ENCODE data around the gene EEF2K. TPM values are rescaled to one million over a fixed set of nuclear protein-coding genes. Genes with fewer than 3 reads are reported as not detected.

The EEF2K gene
- total and polyA plus RNA-seq, 12 donors = 4.9 to 28.3 (median 16.6) TPM

DNA sequence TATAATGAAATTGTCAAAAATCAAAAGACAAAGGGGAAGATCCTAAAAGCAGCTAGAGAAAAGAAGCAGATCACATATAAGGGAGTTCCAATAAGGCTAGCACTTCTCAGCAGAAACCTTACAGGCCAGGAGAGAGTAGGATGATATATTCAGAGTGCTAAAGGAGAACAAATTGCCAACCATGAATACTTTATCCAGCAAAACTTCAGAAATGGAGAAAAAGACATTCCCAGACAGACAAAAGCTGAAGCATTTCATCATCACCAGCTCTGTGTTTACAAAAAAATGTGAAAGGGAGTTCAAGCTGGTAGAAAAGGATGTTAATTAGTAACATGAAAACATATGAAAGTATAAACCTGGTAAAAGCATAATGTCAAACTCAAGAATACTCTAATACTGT, 131.0 kb downstream of the EEF2K start:
- no peak overlapping the region for H3K27ac ChIP-seq
- TF ChIP-seq, protein P1, sequence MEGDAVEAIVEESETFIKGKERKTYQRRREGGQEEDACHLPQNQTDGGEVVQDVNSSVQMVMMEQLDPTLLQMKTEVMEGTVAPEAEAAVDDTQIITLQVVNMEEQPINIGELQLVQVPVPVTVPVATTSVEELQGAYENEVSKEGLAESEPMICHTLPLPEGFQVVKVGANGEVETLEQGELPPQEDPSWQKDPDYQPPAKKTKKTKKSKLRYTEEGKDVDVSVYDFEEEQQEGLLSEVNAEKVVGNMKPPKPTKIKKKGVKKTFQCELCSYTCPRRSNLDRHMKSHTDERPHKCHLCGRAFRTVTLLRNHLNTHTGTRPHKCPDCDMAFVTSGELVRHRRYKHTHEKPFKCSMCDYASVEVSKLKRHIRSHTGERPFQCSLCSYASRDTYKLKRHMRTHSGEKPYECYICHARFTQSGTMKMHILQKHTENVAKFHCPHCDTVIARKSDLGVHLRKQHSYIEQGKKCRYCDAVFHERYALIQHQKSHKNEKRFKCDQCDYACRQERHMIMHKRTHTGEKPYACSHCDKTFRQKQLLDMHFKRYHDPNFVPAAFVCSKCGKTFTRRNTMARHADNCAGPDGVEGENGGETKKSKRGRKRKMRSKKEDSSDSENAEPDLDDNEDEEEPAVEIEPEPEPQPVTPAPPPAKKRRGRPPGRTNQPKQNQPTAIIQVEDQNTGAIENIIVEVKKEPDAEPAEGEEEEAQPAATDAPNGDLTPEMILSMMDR (IDR thresholded peaks at IDR 0.05) = no peak
- TF ChIP-seq POLR2A (IDR thresholded peaks at IDR 0.05) = no peak
- peaks cover 0 to 6% (median 5%) of the 10 kb centered on the region in 3 donors for H3K9me3 ChIP-seq (replicated peaks in 1 of 3)
- no peak for DNase-seq
- no peaks in the 10 kb centered on the region for H3K4me1 ChIP-seq (replicated peaks in 1 of 2)
- H3K4me3 ChIP-seq = no peak overlapping the region
- peaks cover 0 to 26% of the 10 kb centered on the region in 2 donors for H3K36me3 ChIP-seq (replicated peaks in 1 of 2)
- intact Hi-C loops (cut with DNase I) = no loop called here
- H3K27me3 ChIP-seq = no peaks in the 10 kb centered on the region

DNA sequence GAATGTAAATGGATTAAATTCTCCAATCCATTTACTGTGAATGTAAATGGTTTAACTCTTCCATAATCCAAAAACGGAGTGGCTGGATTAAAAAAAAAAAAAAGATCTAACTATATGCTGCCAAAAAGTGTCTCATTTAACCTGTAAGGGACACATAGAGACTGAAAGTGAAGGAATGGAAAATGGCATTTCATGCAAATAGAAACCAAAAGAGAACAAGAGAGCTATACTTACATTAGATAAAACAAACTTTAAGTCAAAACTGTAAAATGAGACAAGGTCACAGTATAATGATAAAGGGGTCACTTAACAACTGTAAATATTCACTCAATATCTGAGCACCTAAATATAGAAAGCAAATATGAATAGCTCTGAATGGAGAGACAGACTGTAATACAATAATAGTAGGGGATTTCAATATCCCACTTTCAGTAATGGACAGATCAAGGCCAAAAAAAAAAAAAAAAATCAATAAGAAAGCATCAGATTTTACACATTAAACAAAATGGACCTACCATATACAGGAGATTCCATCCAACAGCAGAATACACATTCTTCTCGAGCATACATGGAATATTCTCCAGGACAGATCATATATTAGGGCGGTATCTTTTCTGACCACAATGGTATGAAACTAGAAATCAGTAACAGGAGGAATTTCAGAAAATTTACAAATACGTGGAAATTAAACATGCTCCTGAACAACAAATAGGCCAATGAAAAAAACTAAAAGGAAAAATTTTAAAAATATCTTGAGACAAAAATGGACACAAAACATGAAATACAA, 132.0 kb downstream of the EEF2K start:
- H3K27ac ChIP-seq = no peak overlapping the region
- no peak overlapping the region for H3K4me3 ChIP-seq
- H3K4me1 ChIP-seq (replicated peaks in 1 of 2) = no peaks in the 10 kb centered on the region
- peaks cover 0 to 18% of the 10 kb centered on the region in 2 donors for H3K36me3 ChIP-seq (replicated peaks in 1 of 2)
- peaks cover 0 to 6% (median 5%) of the 10 kb centered on the region in 3 donors for H3K9me3 ChIP-seq (replicated peaks in 1 of 3)
- WGBS, 4 donors = 95 to 97% (median 96%) methylated on average over 4 of the region's 4 CpGs
- TF ChIP-seq, protein P1 (IDR thresholded peaks at IDR 0.05) = no peak
- TF ChIP-seq POLR2A (IDR thresholded peaks at IDR 0.05) = no peak
- intact Hi-C loops (cut with DNase I) = no loop called here
- H3K27me3 ChIP-seq = no peaks in the 10 kb centered on the region
- DNase-seq = no peak

Other genes starting within 250 kb of the EEF2K start
- under 1 TPM in 1 of 9 donors, not detected in 8; 0.61 TPM for gene PDZD9, start 205.2 kb upstream of the EEF2K start, total RNA-seq
- gene PDZD9, start 205.2 kb upstream of the EEF2K start, polyA plus RNA-seq = not detected
- 10 to 100 TPM; 13.3 to 49.0 (median 21.5) TPM for gene MOSMO, start 198.2 kb upstream of the EEF2K start, total RNA-seq
- gene MOSMO, start 198.2 kb upstream of the EEF2K start, polyA plus RNA-seq = 10 to 100 TPM; 11.7 to 24.2 (median 18.0) TPM
- gene VWA3A, start 113.7 kb upstream of the EEF2K start, total RNA-seq = under 1 TPM in 3 of 9 donors, not detected in 6; 0.17 to 0.32 (median 0.19) TPM
- gene VWA3A, start 113.7 kb upstream of the EEF2K start, polyA plus RNA-seq = under 1 TPM; 0.27 to 0.72 (median 0.35) TPM
- not detected for gene SDR42E2, start 43.8 kb upstream of the EEF2K start, total RNA-seq
- gene SDR42E2, start 43.8 kb upstream of the EEF2K start, polyA plus RNA-seq = under 1 TPM in 2 of 3 donors, not detected in 1; 0.08 to 0.10 TPM
- gene POLR3E, start 91.1 kb downstream of the EEF2K start, total RNA-seq = 10 to 100 TPM; 43.8 to 99.4 (median 54.3) TPM
- 10 to 100 TPM; 46.5 to 91.0 (median 47.7) TPM for gene POLR3E, start 91.1 kb downstream of the EEF2K start, polyA plus RNA-seq
- 10 to 100 TPM; 11.3 to 31.2 (median 17.3) TPM for gene CDR2, start 168.3 kb downstream of the EEF2K start, total RNA-seq
- gene CDR2, start 168.3 kb downstream of the EEF2K start, polyA plus RNA-seq = 10 to 100 TPM; 11.9 to 22.6 (median 21.0) TPM

Data from adrenal gland (tissue), 12 donors.